GM19193 (cell line): ENCODE data around the gene PALLD.

Experiments used
- POLR2A ChIP-seq: IDR thresholded peaks from 4 replicates; pipeline ENCODE4 v1.6.1; 2011; ENCODE audit not compliant: insufficient read depth, insufficient read length; ENCODE audit errors: extremely low read depth

Gene PALLD

GRCh38 chr4:168609369-168609768, 112.5 kb downstream of the PALLD start:
- no peak for TF ChIP-seq POLR2A

GRCh38 chr4:168610911-168611530, 114.2 kb downstream of the PALLD start:
- no peak for TF ChIP-seq POLR2A

- TF ChIP-seq POLR2A, result no peak
Observed at GRCh38 chr4:168612450-168613135, 115.7 kb downstream of the PALLD start.

- TF ChIP-seq POLR2A, result no peak
Observed at GRCh38 chr4:168613869-168614268, 117.0 kb downstream of the PALLD start.

- TF ChIP-seq POLR2A, result no peak
Observed at GRCh38 chr4:168614281-168615057, 117.6 kb downstream of the PALLD start.

- no peak for TF ChIP-seq POLR2A
Observed at GRCh38 chr4:168615294-168616065, 118.6 kb downstream of the PALLD start.

GRCh38 chr4:168618577-168619265, 121.9 kb downstream of the PALLD start:
- TF ChIP-seq POLR2A, result no peak

- TF ChIP-seq POLR2A, result no peak
Observed at GRCh38 chr4:168619266-168619631, 122.4 kb downstream of the PALLD start.

GRCh38 chr4:168621806-168622589, 125.1 kb downstream of the PALLD start:
- TF ChIP-seq POLR2A, result no peak

GRCh38 chr4:168622600-168622999, 125.7 kb downstream of the PALLD start:
- TF ChIP-seq POLR2A, result no peak

GRCh38 chr4:168623011-168623410, 126.2 kb downstream of the PALLD start:
- TF ChIP-seq POLR2A, result no peak

- TF ChIP-seq POLR2A, result no peak
Observed at GRCh38 chr4:168623484-168623883, 126.6 kb downstream of the PALLD start.

GRCh38 chr4:168628251-168628650, 131.4 kb downstream of the PALLD start:
- TF ChIP-seq POLR2A, result no peak

GRCh38 chr4:168629566-168629965, 132.7 kb downstream of the PALLD start:
- TF ChIP-seq POLR2A, result no peak
